ENCODE results near the gene GIGYF2.

GRCh38 chr2:232878855-232879617, 181.9 kb downstream of the GIGYF2 start:
- TF ChIP-seq ZNF274 (IDR thresholded peaks at IDR 0.05; ENCODE audit: low read depth, low read length) = no peak
- TF ChIP-seq SUZ12 (IDR thresholded peaks at IDR 0.05; ENCODE audit: extremely low read depth, insufficient read depth, insufficient read length) = no peak
